ENCODE data around the gene DNAJC30.

- TF ChIP-seq EZH2 (IDR thresholded peaks at IDR 0.05; ENCODE audit: borderline replicate concordance, insufficient read depth, low read length, poor library complexity, severe bottlenecking) (no peak), CTCF (IDR thresholded peaks at IDR 0.05; ENCODE audit: poor library complexity, severe bottlenecking) (no peak)
Observed at GRCh38 chr7:73645643-73646174, 37.5 kb downstream of the DNAJC30 start.
